HEK293 (cell line): ENCODE results near the gene MTCP1.
A peak's percentile ranks its signal among the peaks of the same experiment; 100 is the strongest.

Experiments
- CTCF ChIA-PET: fragments of 350-600 bp; formaldehyde crosslinking; extraction: SDS; loops from one replicate; lab custom pipeline; 2021; ENCODE audit warnings: antibody characterized with exemption; lab: Yijun Ruan, JAX
- POLR2A ChIA-PET: fragments of 300-600 bp; formaldehyde crosslinking; extraction: SDS; loops from one replicate; lab custom pipeline; 2020; ENCODE audit warnings: antibody characterized with exemption, inconsistent platforms; lab: Yijun Ruan, JAX
- H3K27ac ChIP-seq: fragments of 200-500 bp; sonication (Bioruptor generic); 2 replicates; pipeline ENCODE4 v1.5.1; 2014; ENCODE audit warnings: low read depth, low read length, control low read depth, inconsistent platforms; ENCODE audit errors: extremely low read depth
- H3K36me3 ChIP-seq, 2 experiments: fragments of 200-500 bp in 1 of 2; sonication (Bioruptor generic) in 1 of 2; 1 replicate in 1 of 2; 2 replicates in 1 of 2; pipeline ENCODE4 v1.5.1; 2014 to 2017; ENCODE audit warnings: inconsistent platforms in 2 of 2, low read length in 2 of 2; ENCODE audit not compliant: control insufficient read depth in 2 of 2, insufficient read depth in 1 of 2
- H3K4me1 ChIP-seq: fragments of 200-500 bp; sonication (Bioruptor generic); 2 replicates; pipeline ENCODE4 v1.5.1; 2014; ENCODE audit warnings: mild to moderate bottlenecking, low read length, inconsistent platforms; ENCODE audit not compliant: control insufficient read depth, insufficient read depth
- H3K4me3 ChIP-seq: 2 replicates; pipeline ENCODE4 v1.5.1; 2011; ENCODE audit warnings: low read depth, mild to moderate bottlenecking, control low read depth, low read length, moderate library complexity
- H3K9me3 ChIP-seq: fragments of 200-500 bp; sonication (Bioruptor generic); 2 replicates; pipeline ENCODE4 v1.5.1; 2014; ENCODE audit warnings: low read depth, low read length, inconsistent platforms; ENCODE audit not compliant: control insufficient read depth, insufficient read depth
- GFI1B ChIP-seq: fragments of 450-650 bp; formaldehyde crosslinking; IDR thresholded peaks from 2 replicates; pipeline ENCODE4 v1.5.1; 2016; ENCODE audit warnings: missing biosample characterization, missing genetic modification characterization
- HOXD13 ChIP-seq: sonication (generic); formaldehyde crosslinking; IDR thresholded peaks from 2 replicates; pipeline ENCODE4 v1.8.0; 2022; ENCODE audit warnings: missing genetic modification reagents, borderline replicate concordance
- IKZF3 ChIP-seq: fragments of 450-650 bp; IDR thresholded peaks from 2 replicates; pipeline ENCODE4 v1.5.0; 2018; ENCODE audit warnings: missing biosample characterization, mild to moderate bottlenecking, missing genetic modification characterization, moderate library complexity
- KLF16 ChIP-seq: fragments of 450-650 bp; formaldehyde crosslinking; IDR thresholded peaks from 2 replicates; pipeline ENCODE4 v1.5.1; 2017; ENCODE audit warnings: missing biosample characterization, missing genetic modification characterization
- REPIN1 ChIP-seq: fragments of 450-650 bp; formaldehyde crosslinking; IDR thresholded peaks from 2 replicates; pipeline ENCODE4 v1.5.1; 2017; ENCODE audit warnings: missing biosample characterization, missing genetic modification characterization, low read depth
- SCRT2 ChIP-seq: fragments of 450-650 bp; formaldehyde crosslinking; IDR thresholded peaks from 2 replicates; pipeline ENCODE4 v1.5.1; 2016; ENCODE audit warnings: missing biosample characterization, missing genetic modification characterization
- ZNF112 ChIP-seq: fragments of 450-650 bp; formaldehyde crosslinking; IDR thresholded peaks from 2 replicates; pipeline ENCODE4 v1.5.0; 2017; ENCODE audit warnings: missing biosample characterization, missing genetic modification characterization
- ZNF132 ChIP-seq: fragments of 450-650 bp; formaldehyde crosslinking; IDR thresholded peaks from 2 replicates; pipeline ENCODE4 v1.5.1; 2017; ENCODE audit warnings: missing biosample characterization, missing genetic modification characterization, borderline replicate concordance
- ZNF174 ChIP-seq: fragments of 450-650 bp; formaldehyde crosslinking; IDR thresholded peaks from 2 replicates; pipeline ENCODE4 v1.5.0; 2017; ENCODE audit warnings: missing biosample characterization, mild to moderate bottlenecking, missing genetic modification characterization
- ZNF214 ChIP-seq: fragments of 450-650 bp; formaldehyde crosslinking; IDR thresholded peaks from 2 replicates; pipeline ENCODE4 v1.5.1; 2017; ENCODE audit warnings: missing biosample characterization, mild to moderate bottlenecking, missing genetic modification characterization, borderline replicate concordance
- ZNF354C ChIP-seq: fragments of 450-650 bp; formaldehyde crosslinking; IDR thresholded peaks from 2 replicates; pipeline ENCODE4 v1.5.1; 2016; ENCODE audit warnings: missing biosample characterization, missing genetic modification characterization, low read depth, borderline replicate concordance
- ZNF394 ChIP-seq: fragments of 450-650 bp; formaldehyde crosslinking; IDR thresholded peaks from 2 replicates; pipeline ENCODE4 v1.5.1; 2016; ENCODE audit warnings: missing biosample characterization, missing genetic modification characterization, mild to moderate bottlenecking, moderate library complexity, borderline replicate concordance
- ZNF510 ChIP-seq: fragments of 450-650 bp; formaldehyde crosslinking; IDR thresholded peaks from 2 replicates; pipeline ENCODE4 v1.5.1; 2018; ENCODE audit warnings: mild to moderate bottlenecking, missing genetic modification characterization, missing biosample characterization; ENCODE audit not compliant: insufficient replicate concordance
- ZNF514 ChIP-seq: fragments of 450-650 bp; formaldehyde crosslinking; IDR thresholded peaks from 2 replicates; pipeline ENCODE4 v1.5.1; 2016; ENCODE audit warnings: missing biosample characterization, missing genetic modification characterization
- ZNF585B ChIP-seq: fragments of 450-650 bp; formaldehyde crosslinking; IDR thresholded peaks from 2 replicates; pipeline ENCODE4 v1.5.1; 2016; ENCODE audit warnings: missing biosample characterization, missing genetic modification characterization
- ZNF621 ChIP-seq: fragments of 450-650 bp; formaldehyde crosslinking; IDR thresholded peaks from 2 replicates; pipeline ENCODE4 v1.5.1; 2017; ENCODE audit warnings: missing biosample characterization, missing genetic modification characterization
- ZNF670 ChIP-seq: fragments of 450-650 bp; formaldehyde crosslinking; IDR thresholded peaks from 2 replicates; pipeline ENCODE4 v1.5.1; 2016; ENCODE audit warnings: missing biosample characterization, missing genetic modification characterization, low read depth
- ZNF747 ChIP-seq: fragments of 450-650 bp; formaldehyde crosslinking; IDR thresholded peaks from 2 replicates; pipeline ENCODE4 v1.5.1; 2016; ENCODE audit warnings: missing biosample characterization, missing genetic modification characterization
- TF ChIP-seq, protein P1 (sequence below): fragments of 450-650 bp; formaldehyde crosslinking; IDR thresholded peaks from 2 replicates; pipeline ENCODE4 v1.5.1; 2016; ENCODE audit warnings: missing biosample characterization, missing genetic modification characterization
- TF ChIP-seq, protein P2 (sequence below): fragments of 450-650 bp; formaldehyde crosslinking; IDR thresholded peaks from 2 replicates; pipeline ENCODE4 v1.5.1; 2017; ENCODE audit warnings: missing biosample characterization, mild to moderate bottlenecking, missing genetic modification characterization, moderate library complexity
- TF ChIP-seq, protein P3 (sequence below): fragments of 450-650 bp; formaldehyde crosslinking; IDR thresholded peaks from 2 replicates; pipeline ENCODE4 v1.5.1; 2016; ENCODE audit warnings: missing biosample characterization, missing genetic modification characterization, borderline replicate concordance
- TF ChIP-seq, protein P4 (sequence below): fragments of 450-650 bp; formaldehyde crosslinking; IDR thresholded peaks from 2 replicates; pipeline ENCODE4 v1.5.1; 2016; ENCODE audit warnings: missing biosample characterization, missing genetic modification characterization
- TF ChIP-seq, protein P5 (sequence below): fragments of 450-650 bp; formaldehyde crosslinking; IDR thresholded peaks from 2 replicates; pipeline ENCODE4 v1.5.1; 2016; ENCODE audit warnings: missing biosample characterization, missing genetic modification characterization
- TF ChIP-seq, protein P6 (sequence below): fragments of 450-650 bp; formaldehyde crosslinking; IDR thresholded peaks from 2 replicates; pipeline ENCODE4; 2016; ENCODE audit warnings: missing biosample characterization, missing genetic modification characterization
- TF ChIP-seq, protein P7 (sequence below): sonication (generic); formaldehyde crosslinking; IDR thresholded peaks from 2 replicates; pipeline ENCODE4 v1.8.1; 2022; ENCODE audit warnings: mild to moderate bottlenecking, moderate library complexity, missing genetic modification reagents

Gene MTCP1, protein sequence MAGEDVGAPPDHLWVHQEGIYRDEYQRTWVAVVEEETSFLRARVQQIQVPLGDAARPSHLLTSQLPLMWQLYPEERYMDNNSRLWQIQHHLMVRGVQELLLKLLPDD

DNA sequence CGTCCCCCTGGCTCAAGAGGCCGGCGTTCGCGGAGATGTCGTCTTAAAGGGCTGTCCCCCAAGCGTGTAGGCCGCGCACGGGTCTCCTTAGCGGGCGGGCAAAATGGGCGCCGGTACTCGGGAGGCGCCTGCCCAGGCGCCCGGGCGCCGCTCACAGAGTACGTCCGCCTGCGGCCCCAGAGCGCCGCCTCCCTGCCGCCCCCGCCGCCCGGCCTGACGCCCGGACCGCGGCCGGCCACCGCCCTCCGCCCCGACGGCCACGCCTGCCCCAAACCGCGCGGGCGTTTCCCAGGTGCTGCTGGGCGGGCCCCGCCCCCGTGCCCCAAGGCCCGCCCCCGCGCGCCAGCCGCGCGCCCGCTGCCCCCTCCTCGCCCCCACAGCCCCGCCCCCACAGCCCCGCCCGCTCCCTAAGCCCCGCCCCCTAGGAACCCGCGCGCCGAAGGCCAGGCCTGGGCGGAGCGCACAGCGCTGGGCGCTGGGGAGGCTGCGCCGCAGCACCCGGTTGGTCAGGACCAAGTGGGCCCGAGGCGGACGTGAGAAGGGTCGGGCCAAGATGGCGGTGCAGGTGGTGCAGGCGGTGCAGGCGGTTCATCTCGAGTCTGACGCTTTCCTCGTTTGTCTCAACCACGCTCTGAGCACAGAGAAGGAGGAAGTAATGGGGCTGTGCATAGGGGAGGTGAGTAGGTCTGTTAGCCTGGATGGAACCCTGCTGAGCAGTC, at the start of gene MTCP1, which contains the start of the genes BRCC3 and CMC4:
Gene MTCP1, minus strand, starts transcription at position 162 of the 719 bp plus-strand sequence. CDS start 5,126 bp downstream, outside the sequence.
Gene BRCC3, plus strand, starts transcription at position 534 of the 719 bp plus-strand sequence. Its CDS starts 20 bp downstream, at position 554.
Gene CMC4, minus strand, starts transcription at position 162 of the 719 bp plus-strand sequence. CDS start 7,113 bp downstream, outside the sequence.
- POLR2A ChIA-PET: interaction anchor here (0.9 to 1.8 kb wide), 2 partner anchors 44 to 45 kb away, joined by 3 to 4 read pairs; partner anchors contain the start of gene FUNDC2
- no peaks in the 10 kb centered on the region for H3K4me1 ChIP-seq
- TF ChIP-seq, protein P1, sequence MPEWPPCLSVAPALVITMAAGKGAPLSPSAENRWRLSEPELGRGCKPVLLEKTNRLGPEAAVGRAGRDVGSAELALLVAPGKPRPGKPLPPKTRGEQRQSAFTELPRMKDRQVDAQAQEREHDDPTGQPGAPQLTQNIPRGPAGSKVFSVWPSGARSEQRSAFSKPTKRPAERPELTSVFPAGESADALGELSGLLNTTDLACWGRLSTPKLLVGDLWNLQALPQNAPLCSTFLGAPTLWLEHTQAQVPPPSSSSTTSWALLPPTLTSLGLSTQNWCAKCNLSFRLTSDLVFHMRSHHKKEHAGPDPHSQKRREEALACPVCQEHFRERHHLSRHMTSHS (tag by site-specific recombination): no peak
- TF ChIP-seq, protein P2, sequence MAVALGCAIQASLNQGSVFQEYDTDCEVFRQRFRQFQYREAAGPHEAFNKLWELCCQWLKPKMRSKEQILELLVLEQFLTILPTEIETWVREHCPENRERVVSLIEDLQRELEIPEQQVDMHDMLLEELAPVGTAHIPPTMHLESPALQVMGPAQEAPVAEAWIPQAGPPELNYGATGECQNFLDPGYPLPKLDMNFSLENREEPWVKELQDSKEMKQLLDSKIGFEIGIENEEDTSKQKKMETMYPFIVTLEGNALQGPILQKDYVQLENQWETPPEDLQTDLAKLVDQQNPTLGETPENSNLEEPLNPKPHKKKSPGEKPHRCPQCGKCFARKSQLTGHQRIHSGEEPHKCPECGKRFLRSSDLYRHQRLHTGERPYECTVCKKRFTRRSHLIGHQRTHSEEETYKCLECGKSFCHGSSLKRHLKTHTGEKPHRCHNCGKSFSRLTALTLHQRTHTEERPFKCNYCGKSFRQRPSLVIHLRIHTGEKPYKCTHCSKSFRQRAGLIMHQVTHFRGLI: peak; percentile 51; the same call in 1 of the 2 replicates
- TF ChIP-seq, protein P3, sequence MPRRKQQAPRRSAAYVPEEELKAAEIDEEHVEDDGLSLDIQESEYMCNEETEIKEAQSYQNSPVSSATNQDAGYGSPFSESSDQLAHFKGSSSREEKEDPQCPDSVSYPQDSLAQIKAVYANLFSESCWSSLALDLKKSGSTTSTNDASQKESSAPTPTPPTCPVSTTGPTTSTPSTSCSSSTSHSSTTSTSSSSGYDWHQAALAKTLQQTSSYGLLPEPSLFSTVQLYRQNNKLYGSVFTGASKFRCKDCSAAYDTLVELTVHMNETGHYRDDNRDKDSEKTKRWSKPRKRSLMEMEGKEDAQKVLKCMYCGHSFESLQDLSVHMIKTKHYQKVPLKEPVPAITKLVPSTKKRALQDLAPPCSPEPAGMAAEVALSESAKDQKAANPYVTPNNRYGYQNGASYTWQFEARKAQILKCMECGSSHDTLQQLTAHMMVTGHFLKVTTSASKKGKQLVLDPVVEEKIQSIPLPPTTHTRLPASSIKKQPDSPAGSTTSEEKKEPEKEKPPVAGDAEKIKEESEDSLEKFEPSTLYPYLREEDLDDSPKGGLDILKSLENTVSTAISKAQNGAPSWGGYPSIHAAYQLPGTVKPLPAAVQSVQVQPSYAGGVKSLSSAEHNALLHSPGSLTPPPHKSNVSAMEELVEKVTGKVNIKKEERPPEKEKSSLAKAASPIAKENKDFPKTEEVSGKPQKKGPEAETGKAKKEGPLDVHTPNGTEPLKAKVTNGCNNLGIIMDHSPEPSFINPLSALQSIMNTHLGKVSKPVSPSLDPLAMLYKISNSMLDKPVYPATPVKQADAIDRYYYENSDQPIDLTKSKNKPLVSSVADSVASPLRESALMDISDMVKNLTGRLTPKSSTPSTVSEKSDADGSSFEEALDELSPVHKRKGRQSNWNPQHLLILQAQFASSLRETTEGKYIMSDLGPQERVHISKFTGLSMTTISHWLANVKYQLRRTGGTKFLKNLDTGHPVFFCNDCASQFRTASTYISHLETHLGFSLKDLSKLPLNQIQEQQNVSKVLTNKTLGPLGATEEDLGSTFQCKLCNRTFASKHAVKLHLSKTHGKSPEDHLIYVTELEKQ: no peak
- TF ChIP-seq REPIN1 (no peak), ZNF112 (no peak), ZNF214 (no peak), ZNF174 (tag by site-specific recombination) (no peak), IKZF3 (tag by site-specific recombination) (no peak), ZNF585B (no peak), ZNF394 (tag by site-specific recombination) (no peak), ZNF514 (tag by site-specific recombination) (no peak), KLF16 (0 out of 2 replicates have a peak, but pooled peaks have one; percentile 25), ZNF354C (no peak), ZNF747 (tag by site-specific recombination) (no peak), SCRT2 (tag by site-specific recombination) (no peak), GFI1B (no peak), ZNF621 (tag by site-specific recombination) (no peak), ZNF670 (tag by site-specific recombination) (no peak), ZNF132 (no peak), ZNF510 (tag by site-specific recombination) (no peak), HOXD13 (CRISPR knock-in tag) (no peak)
- TF ChIP-seq, protein P4, sequence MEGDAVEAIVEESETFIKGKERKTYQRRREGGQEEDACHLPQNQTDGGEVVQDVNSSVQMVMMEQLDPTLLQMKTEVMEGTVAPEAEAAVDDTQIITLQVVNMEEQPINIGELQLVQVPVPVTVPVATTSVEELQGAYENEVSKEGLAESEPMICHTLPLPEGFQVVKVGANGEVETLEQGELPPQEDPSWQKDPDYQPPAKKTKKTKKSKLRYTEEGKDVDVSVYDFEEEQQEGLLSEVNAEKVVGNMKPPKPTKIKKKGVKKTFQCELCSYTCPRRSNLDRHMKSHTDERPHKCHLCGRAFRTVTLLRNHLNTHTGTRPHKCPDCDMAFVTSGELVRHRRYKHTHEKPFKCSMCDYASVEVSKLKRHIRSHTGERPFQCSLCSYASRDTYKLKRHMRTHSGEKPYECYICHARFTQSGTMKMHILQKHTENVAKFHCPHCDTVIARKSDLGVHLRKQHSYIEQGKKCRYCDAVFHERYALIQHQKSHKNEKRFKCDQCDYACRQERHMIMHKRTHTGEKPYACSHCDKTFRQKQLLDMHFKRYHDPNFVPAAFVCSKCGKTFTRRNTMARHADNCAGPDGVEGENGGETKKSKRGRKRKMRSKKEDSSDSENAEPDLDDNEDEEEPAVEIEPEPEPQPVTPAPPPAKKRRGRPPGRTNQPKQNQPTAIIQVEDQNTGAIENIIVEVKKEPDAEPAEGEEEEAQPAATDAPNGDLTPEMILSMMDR: no peak
- TF ChIP-seq, protein P5, sequence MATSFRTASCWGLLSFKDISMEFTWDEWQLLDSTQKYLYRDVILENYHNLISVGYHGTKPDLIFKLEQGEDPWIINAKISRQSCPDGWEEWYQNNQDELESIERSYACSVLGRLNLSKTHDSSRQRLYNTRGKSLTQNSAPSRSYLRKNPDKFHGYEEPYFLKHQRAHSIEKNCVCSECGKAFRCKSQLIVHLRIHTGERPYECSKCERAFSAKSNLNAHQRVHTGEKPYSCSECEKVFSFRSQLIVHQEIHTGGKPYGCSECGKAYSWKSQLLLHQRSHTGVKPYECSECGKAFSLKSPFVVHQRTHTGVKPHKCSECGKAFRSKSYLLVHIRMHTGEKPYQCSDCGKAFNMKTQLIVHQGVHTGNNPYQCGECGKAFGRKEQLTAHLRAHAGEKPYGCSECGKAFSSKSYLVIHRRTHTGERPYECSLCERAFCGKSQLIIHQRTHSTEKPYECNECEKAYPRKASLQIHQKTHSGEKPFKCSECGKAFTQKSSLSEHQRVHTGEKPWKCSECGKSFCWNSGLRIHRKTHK: no peak
- TF ChIP-seq, protein P6, sequence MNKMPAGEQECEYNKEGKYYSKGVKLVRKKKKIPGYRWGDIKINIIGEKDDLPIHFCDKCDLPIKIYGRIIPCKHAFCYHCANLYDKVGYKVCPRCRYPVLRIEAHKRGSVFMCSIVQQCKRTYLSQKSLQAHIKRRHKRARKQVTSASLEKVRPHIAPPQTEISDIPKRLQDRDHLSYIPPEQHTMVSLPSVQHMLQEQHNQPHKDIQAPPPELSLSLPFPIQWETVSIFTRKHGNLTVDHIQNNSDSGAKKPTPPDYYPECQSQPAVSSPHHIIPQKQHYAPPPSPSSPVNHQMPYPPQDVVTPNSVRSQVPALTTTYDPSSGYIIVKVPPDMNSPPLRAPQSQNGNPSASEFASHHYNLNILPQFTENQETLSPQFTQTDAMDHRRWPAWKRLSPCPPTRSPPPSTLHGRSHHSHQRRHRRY (tag by site-specific recombination): no peak
- TF ChIP-seq, protein P7, sequence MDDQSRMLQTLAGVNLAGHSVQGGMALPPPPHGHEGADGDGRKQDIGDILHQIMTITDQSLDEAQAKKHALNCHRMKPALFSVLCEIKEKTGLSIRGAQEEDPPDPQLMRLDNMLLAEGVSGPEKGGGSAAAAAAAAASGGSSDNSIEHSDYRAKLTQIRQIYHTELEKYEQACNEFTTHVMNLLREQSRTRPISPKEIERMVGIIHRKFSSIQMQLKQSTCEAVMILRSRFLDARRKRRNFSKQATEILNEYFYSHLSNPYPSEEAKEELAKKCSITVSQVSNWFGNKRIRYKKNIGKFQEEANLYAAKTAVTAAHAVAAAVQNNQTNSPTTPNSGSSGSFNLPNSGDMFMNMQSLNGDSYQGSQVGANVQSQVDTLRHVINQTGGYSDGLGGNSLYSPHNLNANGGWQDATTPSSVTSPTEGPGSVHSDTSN: no peak

More for the DNA sequence above, at the start of gene MTCP1, which contains the start of the genes BRCC3 and CMC4:
- no peaks in the 10 kb centered on the region for H3K9me3 ChIP-seq
- peaks cover 3 to 27% of the 10 kb centered on the region in 2 experiments; a peak in 2 of 3 replicates for H3K36me3 ChIP-seq
- peak within 1 kb of the TSS; percentile 81 for H3K27ac ChIP-seq
- CTCF ChIA-PET: interaction anchor here (0.6 to 1.8 kb wide), 3 partner anchors 11 to 153 kb away, joined by 3 to 5 read pairs (median 5); no protein-coding TSS in a partner anchor
- peak within 1 kb of the TSS; percentile 72 for H3K4me3 ChIP-seq
